Measurements from ENCODE around the gene ULK3. TPM values are rescaled to one million over a fixed set of nuclear protein-coding genes. Genes with fewer than 3 reads are reported as not detected.

Gene ULK3
- 18.2 and 27.2 TPM in 2 replicates for total RNA-seq

GRCh38 chr15:74842581-74843444 lies at the start of gene ULK3:
Gene ULK3 (minus strand): TSS chr15:74843156. CDS start chr15:74843105, 51 bp downstream.

GRCh38 chr15:74889883-74890664 lies 47.1 kb upstream of the ULK3 start, which contains the start of gene MPI:
Gene MPI (plus strand): TSS chr15:74890042. CDS start chr15:74890074, 32 bp downstream.

GRCh38 chr15:74873036-74873755 lies 30.2 kb upstream of the ULK3 start, which contains the start of gene SCAMP2:
Gene SCAMP2 (minus strand): TSS chr15:74873365. CDS start chr15:74873255, 110 bp downstream.

GRCh38 chr15:74826364-74826819 lies 16.6 kb downstream of the ULK3 start, which contains the start of gene CPLX3:
Gene CPLX3 (plus strand): TSS chr15:74826627. CDS start chr15:74826704, 77 bp downstream.

GRCh38 chr15:74812533-74812932 lies 30.4 kb downstream of the ULK3 start, which contains the start of gene LMAN1L:
Gene LMAN1L (plus strand): TSS chr15:74812835. CDS start chr15:74812855, 20 bp downstream.

Other genes starting within 250 kb of the ULK3 start
- gene CLK3, start 227.3 kb downstream of the ULK3 start, total RNA-seq, result 28.6 and 71.9 TPM in 2 replicates
- gene EDC3, start 147.1 kb downstream of the ULK3 start, total RNA-seq, result 10.6 and 10.7 TPM in 2 replicates
- gene CYP1A1, start 117.6 kb downstream of the ULK3 start, total RNA-seq, result 1.6 and 3.0 TPM in 2 replicates
- not detected in 2 replicates for gene CYP1A2, start 94.3 kb downstream of the ULK3 start, total RNA-seq
- gene CSK, start 61.1 kb downstream of the ULK3 start, total RNA-seq, result 29.6 and 34.8 TPM in 2 replicates
- gene LMAN1L, start 30.3 kb downstream of the ULK3 start, total RNA-seq, result not detected in 2 replicates
- gene CPLX3, start 16.5 kb downstream of the ULK3 start, total RNA-seq, result not detected in 2 replicates
- 19.2 and 24.8 TPM in 2 replicates for gene SCAMP2, start 30.2 kb upstream of the ULK3 start, total RNA-seq
- gene MPI, start 46.9 kb upstream of the ULK3 start, total RNA-seq, result 63.3 and 128 TPM in 2 replicates
- 34.1 and 44.5 TPM in 2 replicates for gene FAM219B, start 63.7 kb upstream of the ULK3 start, total RNA-seq
- 47.1 and 71.1 TPM in 2 replicates for gene COX5A, start 94.9 kb upstream of the ULK3 start, total RNA-seq
- gene RPP25, start 113.6 kb upstream of the ULK3 start, total RNA-seq, result 11.0 and 14.7 TPM in 2 replicates
- 2.6 and 9.4 TPM in 2 replicates for gene SCAMP5, start 152.4 kb upstream of the ULK3 start, total RNA-seq
- gene PPCDC, start 180.4 kb upstream of the ULK3 start, total RNA-seq, result 8.8 and 18.2 TPM in 2 replicates

Measured in epithelial cell of umbilical artery (primary cell).